Glomerular visceral epithelial cell (primary cell): ENCODE data around the gene GGACT.
"Not testable (repeated sequence)": the region's sequence is repeated elsewhere in the genome, so short reads cannot be mapped to it uniquely, and the experiment has no call there.

Source experiments
- DNase-seq: peaks from one replicate; pipeline ENCODE4 v3.0.0-alpha.2; 2016; ENCODE audit errors: extremely low spot score

The GGACT gene

DNA sequence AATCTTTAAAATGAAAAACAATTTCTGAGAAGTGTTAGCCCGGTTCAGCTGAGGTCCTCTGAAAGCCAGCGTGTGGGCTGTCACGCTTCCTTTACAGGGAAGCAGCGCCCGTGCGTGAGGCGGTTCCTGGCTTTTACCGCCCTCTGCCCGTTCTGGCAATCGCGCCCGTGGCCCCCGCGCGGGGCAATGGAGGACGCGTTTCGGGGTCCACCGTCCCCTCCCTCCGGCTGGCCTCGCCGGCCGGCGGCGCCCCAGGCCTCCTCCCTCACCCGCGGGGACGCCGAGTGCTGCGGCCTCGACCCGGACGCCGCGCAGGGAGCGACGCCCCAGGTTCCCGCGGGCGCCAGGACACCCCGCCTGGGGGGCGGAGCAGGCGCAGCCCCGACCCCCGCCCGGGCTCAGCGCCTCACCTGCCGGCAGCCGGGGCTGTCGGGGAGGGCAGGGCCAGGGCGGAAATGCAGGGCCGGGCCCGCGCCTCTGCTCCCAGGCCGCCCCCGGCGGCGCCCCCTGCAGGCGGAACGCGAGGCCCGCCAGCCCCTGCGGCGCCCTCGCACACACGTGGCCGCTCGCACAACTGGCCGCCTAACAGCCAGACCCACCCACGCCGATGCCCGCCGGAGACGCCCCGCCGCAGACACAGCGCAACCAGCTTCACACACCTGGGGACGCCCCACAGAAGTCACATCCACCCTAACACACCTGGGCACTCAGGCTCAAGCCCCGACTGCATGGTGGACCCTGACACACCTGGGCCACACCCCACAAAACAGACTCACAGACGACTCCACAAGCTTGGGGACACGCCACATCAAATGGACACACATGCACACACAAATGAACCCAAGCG lies at the start of gene GGACT:
GGACT (minus strand) TSS at position 459 of the 847 bp plus-strand sequence. CDS start 56,198 bp downstream, outside the sequence.
- peak; percentile 51 for DNase-seq

DNA sequence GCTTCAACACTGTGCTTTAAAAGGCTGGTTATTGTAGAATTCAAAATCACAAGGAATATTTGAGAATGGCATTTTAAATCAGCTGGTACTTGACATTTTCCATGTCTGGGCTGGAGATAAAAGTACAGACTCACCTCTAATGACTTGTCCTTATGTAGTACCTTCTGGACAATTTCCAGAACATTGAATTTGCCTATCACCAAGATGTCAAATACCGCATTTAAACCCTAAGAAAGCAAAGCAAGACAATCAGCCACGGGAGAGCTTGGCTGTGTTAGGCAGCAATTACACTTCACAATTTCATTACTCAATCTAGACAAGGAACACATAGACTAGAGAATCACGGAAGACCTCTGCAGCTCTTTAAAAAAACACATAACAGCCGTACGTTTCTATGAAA lies 49.2 kb upstream of the GGACT start:
- no peak for DNase-seq

DNA sequence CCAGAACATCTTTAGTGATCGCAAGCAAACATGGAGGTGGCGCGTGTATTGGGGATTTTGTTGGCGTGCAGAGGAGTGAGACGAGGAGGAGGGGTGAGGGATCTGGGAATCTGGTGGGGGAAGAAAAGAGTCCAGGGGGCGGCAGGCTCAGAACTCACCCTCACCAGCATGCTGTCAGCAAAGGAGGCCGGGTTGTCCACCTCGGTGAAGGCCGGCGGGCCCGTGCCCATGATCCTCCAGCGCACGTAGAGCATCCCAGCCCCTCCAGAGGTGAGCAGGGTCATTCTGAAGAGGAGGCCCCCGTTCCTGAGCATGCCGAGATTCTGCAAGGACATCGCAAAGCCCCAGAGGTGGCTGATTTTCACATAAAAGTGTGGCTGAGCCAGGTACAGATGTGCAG lies 48.8 kb upstream of the GGACT start:
- DNase-seq: no peak

DNA sequence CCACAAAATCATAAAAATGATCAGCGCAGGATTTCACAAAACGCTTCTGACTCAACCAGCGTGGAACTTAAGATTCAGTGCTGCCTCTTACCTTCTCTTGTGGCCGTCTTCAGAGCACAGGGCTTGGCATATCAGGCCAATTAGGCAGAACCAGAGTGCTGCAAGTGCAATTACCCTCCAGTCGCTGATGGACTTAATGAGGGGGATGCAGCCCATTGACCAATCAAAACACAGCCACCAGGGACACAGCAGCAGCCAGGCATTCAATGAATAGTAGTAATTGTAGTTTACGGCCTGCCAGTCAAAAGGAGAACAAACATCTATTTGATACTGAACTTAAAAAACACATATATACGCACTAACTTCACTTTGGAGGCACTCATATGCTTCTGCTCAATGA lies 47.9 kb upstream of the GGACT start:
- DNase-seq: no peak

DNA sequence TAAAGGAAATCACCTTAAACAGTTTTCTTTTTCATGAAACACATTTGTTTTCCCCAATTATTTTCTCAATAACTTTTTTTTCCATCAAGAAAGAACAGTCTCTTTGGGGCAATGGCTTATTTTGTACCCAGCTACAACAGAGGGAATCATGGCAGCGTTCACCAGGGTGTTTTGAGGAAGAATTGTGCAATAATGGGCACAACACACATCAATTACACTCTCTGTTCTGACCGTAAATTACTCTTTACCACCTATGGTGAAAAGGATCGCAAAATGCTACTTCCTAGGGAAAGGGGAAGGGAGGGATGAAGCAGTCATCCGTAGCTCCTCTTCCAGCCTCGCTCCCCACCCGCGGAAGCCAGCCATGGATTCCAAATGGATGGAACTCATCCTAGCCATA lies 47.4 kb upstream of the GGACT start:
- no peak for DNase-seq

DNA sequence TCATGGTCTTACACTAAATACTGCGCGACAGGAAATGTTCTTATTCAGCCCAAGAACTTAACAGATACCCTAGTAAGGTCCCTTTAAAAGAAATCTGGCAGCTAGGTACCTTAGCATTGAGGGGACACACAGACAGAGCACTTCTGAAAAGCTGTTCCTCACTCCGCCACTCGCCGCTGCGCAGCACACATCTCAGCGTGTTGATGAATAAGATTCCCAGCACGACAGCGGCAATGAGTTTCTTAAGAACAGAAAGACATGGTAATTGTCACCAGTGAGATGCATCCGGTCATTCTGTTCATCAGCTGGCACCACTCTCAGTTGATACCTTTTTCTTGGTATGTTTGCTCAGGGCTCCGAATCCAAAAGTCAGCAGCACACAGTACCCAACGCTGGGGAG lies 46.1 kb upstream of the GGACT start:
- no peak for DNase-seq

DNA sequence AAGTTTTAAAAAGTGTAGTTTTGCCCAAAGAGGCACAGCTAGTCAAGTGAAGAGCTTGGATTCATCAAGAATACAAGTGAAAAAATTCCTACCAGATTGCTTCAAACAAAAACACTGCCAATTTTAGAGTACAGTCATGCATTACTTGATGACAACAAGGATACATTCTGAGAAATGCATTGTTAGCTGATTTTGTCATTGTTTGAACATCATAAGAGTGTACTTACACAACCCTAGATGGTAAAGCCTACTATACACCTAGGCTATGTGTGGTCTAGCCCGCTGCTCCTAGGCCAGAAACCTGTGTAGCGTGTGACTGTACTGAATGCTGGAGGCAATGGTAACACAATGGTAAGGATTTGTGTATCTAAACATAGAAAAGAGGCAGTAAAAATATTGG lies 44.9 kb upstream of the GGACT start:
- peak; percentile 31 for DNase-seq

DNA sequence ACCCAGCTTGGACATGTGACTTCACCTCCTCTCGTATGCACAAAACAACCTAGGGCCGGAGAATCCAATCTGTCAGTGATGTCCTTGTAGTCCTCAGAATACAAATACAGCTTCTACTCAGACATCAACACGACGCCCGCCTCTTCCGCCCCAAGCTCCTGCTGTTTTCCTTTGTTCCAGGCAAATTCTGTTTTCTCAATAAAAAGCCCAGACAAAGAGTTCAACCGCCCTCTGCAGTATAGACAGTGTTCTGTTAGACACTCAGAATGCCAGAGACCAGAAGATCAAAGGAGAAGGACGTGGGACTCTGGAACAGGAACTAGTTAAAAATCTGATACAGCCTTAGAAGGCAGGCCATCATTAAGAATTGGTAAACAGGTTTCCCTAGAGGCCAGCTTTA lies 42.0 kb upstream of the GGACT start:
- DNase-seq: no peak

DNA sequence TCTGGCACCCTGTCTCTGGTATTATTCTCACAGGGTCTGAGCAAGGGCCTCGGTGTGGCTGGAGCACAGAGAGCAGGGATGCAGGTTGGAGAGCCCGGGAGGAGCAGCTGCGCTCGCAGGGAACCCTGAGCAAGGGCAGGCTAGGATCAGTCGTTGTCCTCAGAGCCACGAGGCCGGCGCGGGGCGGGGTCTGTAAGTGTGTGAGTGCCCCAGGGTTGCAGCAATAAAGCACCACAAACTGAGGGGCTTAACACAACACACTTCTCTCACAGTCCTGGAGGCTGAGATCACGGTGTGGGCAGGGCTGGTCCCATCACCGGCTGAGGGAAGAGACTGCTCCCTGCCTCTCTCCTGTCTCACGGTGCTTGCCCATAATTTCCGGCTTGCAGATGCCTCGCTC lies 38.5 kb upstream of the GGACT start:
- no peak for DNase-seq

DNA sequence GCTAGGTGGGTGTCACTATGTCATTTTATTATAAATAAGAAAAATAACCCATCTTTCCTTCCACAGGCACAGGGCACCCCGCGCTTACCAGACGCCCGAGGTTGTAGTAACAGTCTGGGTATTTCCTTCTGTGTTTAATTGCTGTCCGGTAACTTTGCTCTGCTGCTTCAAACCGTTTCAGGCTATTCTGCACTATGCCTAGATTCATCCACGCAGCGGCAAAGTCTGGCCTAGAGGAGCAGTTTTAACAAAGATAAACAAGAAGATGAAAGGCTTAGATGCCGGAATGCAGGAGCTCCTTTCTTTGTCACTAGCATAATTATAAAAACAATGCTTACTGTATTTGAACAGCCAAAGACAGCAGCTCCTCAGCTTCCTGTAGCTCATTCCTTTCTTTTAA lies 36.9 kb upstream of the GGACT start:
- DNase-seq: no peak

DNA sequence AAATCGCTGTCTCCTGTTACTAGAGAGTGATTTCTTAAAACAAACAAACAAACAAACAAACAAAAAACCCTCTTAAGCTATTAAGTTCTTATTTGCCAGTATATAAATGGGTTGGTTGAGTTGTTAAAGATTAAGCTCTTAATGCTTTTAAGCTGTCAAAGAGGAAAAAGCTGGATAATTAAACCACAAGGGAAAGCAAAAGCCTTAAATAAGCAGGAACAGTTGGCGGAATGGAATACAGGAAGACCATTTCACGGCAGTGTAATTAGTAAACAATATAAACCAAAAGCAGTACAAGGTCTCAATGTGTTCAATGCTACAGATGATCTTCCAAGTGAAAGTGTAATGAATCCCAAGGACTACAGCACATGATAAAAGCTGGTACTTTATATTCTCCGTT lies 32.2 kb upstream of the GGACT start:
- DNase-seq: no peak

DNA sequence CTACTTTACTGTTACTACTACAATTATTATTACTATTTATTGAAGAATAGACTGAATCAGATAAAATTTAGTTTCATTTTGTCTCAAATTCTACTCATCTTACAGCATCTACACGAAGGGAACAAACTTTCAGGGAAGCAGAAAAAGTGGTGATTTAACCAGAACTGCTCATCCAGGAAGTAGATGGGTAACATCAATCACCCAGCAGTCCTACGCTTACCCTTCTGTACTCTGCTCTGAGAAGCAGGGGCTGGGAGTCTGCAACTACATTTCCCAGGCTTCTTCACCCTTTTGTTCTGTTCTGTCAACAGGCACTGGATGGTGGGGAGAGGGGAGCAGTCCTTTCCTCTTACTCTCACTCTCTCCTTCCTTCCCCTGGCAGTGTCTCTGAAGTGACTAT lies 31.4 kb upstream of the GGACT start:
- no peak for DNase-seq

DNA sequence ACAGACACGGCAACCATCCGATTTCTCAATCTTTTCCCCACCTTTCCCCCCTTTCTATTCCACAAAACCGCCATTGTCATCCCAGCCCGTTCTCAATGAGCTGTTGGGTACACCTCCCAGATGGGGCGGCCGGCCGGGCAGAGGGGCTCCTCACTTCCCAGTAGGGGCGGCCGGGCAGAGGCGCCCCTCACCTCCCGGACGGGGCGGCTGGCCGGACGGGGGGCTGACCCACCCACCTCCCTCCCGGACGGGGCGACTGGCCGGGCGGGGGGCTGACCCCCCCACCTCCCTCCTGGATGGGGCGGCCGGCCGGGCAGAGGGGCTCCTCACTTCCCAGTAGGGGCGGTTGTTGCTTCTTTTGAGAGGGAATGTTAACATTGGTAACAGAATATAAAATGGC lies 30.3 kb upstream of the GGACT start:
- DNase-seq: not testable (repeated sequence)

DNA sequence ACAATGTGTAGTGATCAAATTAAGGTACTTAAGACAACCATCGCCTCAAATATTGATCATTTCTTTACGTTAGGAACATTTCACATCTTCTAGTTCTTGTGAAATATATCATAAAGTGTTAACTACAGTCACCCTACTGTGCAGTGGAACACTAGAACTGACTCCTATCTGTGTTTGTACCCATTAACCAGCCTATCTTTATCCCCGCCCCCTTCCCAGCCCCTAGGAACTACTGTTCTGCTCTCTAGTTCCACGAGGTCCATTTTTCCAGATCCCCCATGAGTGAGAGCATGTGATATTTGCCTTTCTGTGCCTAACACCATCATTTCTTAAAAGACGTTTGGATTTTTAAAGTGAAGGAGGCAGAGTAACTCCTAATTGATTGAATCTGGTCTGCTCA lies 24.4 kb upstream of the GGACT start:
- DNase-seq: no peak

DNA sequence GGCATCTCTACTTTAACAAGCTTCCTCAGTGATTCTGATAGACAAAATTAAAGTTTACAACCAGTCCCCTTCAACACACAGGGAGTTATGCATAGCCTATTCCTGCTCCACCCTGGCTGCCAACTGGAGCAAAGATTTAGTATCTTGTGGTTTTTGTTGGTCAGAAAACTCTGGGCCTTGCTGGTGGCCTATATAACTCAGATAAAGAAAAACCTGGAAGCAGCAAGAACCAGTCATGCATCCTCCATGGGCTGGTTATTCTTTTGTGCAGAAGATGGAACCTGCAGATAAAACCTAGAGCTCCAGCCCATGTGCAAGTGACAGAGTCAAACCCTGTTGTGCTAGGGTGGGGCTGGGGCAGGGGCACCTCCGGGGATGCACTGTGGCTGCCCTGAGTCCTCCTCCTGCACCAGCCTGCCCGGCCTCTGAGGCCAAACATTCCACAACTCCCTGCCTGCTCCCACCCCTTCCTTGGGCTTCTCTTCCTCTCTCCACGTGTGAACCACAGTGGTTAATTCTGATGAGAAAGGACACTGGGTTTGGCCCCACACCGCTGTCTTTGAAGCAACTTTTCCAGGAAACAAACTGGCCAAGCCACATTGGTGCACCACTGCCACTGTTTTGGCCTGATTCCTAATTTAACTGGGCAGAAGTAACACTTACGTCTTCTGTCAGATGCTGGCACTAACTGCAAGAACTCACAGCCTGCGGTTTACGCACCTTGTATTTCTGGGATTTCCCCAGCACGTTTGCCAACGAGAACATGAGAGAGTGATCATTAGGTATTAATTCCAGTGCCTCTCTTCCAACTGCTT lies 23.3 kb upstream of the GGACT start:
- peak; percentile 91 for DNase-seq

DNA sequence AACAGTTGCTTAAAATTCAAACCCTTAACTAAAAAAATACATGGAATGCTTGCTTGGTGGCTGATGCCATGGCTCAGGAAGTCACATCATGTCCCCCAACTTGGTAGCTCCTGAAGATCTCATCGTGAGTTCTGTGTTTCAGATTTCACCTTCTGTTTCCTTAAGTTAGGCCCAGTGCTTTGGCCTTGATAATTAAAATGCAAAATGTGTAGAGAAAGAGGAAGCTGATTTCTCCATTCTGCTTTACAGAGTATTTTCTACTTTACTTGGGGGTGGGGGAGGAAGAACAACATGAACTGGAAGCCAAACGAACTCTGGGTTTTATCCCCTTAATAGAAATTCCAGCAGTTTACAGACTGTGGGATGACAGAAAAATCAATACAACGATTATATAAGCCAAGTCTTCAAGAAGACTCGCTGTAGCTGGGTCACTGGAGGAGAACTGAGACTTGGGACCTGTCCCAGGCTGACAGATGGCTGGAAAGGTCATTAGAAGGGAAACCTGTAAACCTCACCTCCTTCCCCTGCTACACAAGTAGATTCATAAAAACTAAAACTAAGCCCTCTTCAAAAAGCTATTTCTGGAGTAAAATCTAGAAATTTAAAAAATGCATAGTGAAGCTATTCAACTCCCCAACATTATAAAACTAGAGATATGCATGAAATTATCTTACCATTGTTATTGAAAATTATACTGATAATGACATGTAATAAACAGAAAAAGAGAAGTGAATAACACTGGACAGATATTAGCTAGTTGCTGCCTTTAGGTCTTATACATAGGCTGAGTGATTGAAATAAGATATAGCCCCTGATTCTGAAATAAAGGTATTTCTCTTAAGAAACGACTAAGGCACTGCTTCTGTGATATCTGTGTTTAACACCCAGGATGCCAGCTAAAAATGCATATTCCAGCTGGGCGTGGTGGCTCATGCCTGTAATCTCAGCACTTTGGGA lies 22.1 kb upstream of the GGACT start:
- DNase-seq: no peak

DNA sequence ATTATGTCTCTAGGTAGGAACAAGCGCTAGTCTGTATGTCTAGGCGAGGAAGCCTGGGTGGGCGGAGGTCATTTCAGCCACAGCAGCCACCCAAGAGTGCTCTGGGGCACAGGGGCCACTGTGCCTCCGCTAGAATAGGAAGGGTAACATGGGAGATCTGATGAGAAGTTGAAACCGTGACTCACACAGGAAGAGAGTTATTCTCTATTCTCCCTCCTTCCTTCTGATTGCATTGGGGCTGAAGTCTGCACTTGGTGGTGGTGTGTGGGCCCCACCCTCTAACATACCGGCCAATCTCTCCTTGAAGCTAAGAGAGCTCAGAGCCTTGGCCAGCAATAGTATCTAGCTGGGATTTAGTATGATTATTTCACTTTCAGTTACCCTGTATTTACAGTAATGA lies 20.3 kb upstream of the GGACT start:
- DNase-seq: no peak

DNA sequence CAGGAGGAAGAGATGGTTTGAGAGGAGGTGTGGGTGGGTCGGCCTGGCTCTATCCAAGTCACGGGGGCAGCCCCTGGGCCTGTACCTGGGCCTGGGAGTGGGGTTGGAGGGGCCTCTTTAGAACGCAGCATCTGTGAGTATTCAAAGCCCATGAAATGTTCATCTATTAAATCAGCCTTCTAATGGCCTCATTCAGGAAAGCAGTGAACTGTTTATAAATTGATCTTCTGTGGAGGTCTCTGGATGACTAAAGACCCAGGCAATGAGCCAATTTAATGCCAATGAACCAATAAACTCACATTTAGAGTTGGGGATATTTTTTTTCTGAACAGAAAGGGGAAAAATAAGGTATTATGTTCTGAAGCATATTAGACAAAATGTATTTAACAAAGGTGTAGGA lies 19.9 kb upstream of the GGACT start:
- DNase-seq: no peak

DNA sequence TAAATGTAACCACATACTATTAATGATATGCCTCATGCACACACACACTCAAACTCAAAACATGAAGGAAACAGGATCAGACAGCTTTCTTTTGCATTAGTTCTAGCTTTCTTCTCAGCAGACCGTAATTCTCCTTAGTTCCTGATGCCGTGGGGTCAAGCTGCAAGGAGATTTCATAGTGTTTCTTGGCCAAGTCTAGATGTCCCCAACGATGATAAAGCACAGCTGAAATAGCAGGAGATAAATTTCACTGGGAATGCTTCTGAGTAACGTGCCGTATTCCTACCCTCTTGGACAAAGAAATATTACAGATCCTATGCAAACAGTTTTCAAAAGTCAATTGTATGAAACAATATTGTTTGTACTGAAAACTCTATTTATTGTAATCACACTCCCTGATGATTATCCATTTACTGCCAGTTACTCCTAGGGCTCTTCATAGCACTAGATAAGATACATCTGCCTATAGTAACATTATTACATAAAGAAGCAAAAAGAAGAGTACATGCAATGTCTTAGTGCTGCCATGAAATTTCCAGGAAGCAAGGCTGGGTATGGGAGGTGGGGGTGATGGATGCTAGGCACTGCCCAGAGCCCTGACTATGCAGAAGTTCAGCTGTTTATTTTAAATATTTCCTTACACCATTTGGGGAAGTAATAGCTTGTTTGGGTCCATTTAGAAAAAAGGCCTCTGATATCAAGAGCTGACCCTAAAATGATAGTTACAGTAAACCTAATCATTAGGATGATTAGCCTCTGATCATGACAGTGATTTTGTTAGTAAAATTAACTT lies 16.5 kb upstream of the GGACT start:
- no peak for DNase-seq

DNA sequence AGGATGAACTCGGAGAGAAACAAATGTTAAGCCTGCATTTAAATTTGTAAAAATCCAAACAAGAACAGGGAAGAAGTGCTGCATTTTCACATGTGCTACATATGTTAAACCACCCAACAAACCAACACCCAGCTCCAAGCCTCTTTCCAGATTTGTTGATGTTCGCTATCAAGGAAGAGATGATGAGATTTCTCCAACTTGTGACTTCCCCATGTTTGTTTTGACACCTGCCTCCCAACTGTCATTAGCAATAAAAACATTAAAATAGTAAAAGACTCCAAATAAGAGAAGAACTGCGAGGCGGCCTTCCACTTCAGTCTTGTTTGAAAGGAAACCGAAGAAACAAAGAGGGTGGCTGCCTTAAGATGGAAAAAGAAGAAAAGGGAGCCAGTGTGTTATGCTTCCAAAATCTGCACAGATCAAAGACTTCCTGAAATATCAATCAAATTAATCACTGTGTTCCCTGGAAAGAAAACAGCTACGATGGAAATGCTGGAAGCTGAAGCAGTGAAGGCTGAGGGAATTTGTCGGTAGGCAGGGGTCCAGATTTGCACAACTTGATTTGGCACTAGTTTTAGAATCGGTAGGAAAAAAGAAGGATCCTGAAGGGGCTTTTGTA lies 14.0 kb upstream of the GGACT start:
- no peak for DNase-seq

DNA sequence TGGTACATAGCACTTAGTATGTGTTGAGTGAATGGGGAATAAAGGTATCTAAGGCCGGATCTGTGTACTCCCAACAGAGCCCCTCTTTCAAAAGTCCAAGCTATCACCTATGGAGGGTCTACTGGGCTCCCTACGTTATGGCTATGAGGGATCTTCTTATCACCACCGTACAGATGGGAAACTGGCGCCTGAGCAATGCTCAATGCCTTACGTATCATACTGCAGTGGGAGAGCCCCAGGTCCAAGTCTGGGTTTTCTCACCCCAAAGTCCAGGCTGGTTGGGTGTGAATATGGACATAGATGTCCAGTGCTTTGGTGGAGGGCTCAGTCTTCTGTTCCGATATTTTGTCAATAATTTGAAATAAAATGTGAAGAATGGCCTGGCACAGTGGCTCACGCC lies 13.1 kb upstream of the GGACT start:
- DNase-seq: no peak
